GM04503 (cell line): ENCODE measurements around the gene PKDCC.
"Not testable (repeated sequence)": the region's sequence is repeated elsewhere in the genome, so short reads cannot be mapped to it uniquely, and the experiment has no call there.

Experiments
- DNase-seq: peaks from one replicate; pipeline ENCODE4 v3.0.0-alpha.2; 2012; ENCODE audit warnings: low read depth

PKDCC gene

GRCh38 chr2:42030829-42031228 is 17.0 kb upstream of the PKDCC start:
- no peak for DNase-seq

DNA sequence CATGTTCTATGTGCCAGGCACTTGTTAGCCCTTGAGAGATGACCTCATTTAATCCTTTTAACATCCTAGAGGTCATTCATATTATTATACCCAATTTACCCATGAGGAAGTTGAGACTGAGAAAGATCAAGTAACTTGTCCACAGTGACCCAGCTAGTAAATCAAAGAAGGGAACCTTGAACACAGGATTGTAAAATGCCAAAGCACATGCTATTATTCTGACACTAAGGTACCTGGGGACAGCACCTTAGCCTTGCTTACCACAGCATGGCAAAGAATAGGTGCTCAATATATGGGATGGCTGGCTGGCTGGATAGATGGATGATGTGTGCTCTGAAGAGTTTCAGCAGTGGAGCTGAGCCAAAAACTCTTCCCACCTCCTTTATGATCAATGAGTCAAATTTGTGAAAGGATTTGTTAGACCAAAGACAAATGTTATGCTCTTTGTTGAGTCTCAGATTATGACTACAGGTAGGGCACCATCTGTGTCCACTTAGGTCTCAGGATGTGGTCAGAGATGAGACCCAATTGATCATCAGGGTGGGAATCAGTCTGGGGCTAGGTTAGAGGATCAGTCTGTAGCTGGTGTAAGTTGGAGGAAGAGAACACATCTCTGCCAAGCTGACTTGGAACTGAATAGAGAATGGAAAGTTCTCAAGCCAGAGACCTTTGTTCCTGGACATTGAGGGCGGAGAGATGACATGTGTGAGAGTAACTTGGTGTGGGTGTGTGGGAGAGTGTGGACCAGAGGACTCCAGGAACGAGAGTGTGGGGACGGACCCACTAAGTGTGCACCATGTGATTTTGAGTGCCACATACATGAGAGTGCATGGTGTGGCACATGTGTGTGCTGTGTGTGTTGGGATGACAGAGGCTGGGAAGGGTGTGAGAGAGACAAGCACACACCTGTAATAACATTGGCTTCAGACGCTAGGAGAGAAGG is 16.3 kb upstream of the PKDCC start:
- DNase-seq, result no peak

DNA sequence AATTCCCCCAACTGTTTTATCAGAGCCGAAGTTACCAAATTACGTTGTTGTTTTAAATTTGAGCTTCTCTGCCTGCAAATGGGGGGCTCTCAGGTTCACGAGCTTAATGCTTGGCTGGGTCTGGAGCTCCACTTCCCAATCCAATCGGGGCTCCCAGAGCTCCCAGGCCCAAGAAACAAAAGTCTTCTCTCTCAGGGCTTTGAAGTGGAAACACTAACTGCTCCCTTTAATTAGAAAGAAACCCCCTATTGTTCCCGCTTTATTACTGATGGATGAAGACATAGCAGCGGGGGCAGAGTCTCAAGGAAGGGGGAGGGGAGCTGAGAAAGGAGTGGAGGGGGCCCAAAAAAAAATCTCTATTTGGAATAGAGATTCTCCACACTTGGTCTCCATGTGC is 15.6 kb upstream of the PKDCC start:
- no peak for DNase-seq

GRCh38 chr2:42032745-42033144 is 15.1 kb upstream of the PKDCC start:
- no peak for DNase-seq

- DNase-seq, result not testable (repeated sequence)
These were observed 13.7 kb upstream of the PKDCC start for GRCh38 chr2:42034096-42034495.

DNA sequence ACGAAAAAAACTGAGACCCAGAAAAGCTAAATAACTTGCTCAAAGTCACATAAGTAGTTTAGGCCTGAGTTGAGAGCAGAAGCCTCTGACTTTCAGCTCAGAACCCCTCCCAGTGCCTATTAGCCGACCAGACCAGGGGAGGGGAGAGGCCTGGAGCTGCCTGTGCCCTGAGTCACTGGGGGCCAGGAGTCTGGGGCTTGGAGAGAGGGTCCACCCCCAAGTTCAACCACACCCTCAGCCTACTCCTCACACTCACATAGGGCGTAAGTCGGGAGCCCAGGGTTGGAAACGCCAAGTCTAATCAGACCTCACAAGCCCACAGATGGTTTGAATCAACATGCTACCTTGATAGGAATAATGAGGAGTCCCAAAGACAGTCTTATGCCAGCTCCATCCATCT is 12.6 kb upstream of the PKDCC start:
- DNase-seq, result no peak

DNA sequence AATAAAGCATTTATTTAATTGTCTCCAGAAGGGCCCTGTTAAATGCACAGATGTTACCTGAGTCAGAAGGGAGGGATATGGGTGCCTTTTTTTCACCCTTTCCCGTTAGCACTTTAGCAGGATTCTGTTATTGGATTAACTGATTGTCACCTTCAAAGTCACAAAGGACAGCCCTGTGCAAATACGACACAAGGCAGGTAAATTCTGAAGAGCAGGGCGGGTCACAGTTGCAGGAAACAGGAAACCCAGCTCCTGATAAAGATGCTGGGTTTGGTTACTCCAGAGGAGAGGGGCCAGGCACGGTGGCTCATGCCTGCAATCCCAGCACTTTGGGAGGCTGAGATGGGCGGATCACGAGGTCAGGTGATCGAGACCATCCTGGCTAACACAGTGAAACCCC is 11.4 kb upstream of the PKDCC start:
- no peak for DNase-seq

DNA sequence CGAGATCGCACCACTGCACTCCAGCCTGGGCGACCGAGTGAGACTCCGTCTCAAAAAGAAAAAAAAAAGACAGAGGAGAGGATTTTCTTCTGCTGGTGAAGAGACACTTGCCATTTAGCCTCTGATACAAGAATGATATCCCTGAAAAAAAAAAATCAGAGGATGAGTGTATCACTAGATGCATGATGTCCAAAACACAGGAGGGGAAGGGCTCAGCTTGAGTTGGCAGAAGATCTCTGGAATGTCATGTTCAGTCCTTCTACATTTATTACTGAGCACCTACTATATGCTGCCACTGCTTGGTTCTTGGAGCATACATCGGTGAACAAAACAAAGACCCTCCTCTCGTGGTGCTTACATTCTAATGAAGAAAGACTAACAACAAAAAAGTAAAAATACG is 10.9 kb upstream of the PKDCC start:
- no peak for DNase-seq

DNA sequence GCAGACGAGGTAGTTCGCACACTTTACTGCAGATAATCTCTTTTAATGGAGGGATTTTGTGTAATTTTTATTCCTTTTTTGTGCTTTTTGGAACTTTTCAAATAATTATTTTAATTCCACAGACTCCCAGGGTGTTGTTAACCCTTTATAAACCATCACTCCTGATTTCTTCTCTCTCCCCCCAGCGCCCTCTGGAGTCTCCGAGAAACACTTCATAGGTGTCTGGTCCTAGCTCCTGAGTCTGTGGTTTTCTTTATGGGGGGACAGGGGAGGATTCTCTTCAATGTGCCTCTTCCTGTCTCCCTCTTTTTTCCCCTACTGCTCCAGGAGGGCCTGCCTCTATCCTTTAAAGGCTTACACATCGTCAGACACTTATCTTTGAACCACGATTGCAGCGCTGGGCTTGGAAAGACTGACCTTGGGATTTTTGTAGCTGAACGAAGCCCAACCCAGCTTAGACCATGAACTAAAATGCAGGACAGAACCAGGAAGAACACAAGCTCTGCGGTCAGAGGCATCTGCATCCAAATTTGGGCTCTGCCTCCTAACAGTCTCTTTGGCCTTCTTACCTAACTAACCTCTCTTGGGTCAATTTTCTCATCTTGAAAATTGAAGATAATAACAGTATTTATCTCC is 7.1 kb upstream of the PKDCC start:
- DNase-seq, result no peak

DNA sequence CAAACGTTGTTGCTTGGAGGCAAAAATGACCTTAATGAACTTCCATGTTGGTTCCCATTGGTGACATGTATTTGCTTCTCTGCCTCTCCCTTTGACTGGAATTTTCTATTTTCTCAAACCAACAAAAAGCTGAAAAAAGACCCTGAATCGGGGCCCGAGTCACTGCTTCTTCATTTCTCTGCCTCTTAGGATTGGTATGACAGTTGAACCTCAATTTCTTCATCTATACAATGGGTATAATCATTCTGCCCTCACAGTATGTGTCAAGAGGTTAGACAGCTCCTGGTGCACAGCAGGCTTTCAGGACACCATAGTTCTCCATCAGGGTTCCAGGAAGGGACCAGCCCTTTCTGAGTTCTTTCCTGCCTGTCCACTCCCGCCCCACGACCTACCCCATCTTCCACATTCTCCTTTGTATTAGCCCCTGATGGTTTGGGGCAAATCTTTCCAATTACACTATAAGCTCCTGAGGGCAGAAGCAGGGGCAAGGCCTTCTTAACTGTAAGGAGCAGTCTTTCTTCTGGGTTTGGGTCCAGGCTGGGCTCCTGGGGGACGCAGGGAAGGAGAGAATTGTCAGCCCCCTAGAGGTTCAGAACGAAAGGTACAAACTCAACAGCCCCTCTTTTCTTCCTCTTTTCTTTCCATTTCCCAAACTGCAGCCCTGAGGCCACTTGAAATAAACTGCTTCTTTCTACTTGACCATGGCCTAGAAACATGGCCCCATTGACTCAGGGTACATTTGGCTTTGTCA is 6.3 kb upstream of the PKDCC start:
- no peak for DNase-seq

- DNase-seq, result no peak
These were observed 5.0 kb upstream of the PKDCC start for GRCh38 chr2:42042631-42043355.

- no peak for DNase-seq
These were observed 3.9 kb upstream of the PKDCC start for GRCh38 chr2:42043789-42044394.

DNA sequence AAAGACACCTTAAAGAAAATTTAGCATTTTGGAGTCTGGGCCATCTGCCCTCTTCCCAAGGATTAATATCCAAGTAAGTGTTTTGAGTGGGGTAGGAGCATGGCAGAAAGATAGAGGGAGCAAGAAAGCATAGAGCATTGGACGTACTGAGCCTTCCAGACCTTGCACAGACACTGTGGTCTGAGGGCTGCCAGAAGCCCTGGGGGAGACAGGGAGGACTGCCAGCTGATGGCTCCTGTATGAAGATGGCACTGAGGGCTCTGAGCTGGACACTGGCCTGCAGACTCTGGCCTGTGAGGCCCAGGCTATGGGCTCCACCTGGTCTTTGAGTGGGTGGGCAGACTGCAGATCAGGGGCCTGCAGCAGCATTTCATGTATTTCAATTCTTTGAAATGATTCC is 2.9 kb upstream of the PKDCC start:
- no peak for DNase-seq

GRCh38 chr2:42045352-42045751 is 2.5 kb upstream of the PKDCC start:
- no peak for DNase-seq

GRCh38 chr2:42045848-42046748 is 1.7 kb upstream of the PKDCC start:
- DNase-seq, result no peak

DNA sequence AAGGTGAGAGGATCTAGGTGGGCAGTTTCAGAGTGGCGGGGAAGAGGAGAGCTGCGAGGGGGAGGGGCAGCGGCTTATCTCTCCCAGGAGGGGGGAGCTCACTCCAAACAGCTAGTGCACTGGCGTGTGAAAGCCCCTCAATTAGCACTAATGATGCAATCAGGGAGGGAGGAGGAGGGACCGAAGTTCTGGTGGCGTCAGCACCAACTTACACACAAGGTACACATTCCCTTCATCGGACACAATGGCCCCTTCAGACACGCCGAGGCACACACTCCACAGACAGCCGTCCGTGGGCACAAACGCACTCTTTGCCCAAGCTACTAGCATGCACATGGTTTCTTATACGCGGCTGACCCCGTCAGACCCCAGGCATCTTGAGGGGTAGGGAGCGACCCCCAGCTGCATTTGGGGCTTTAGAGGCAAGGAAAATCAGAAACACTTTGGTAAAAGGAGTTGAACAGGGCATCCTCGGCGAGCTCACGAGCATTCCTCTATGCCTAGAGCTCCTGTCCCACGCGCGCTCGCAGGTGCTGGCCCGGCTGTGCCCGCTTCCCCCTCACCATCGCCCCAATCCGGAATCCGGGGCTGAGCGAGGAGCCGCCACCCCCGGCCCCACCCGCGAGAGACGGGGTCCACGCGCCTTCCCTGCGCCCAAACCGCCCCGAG is 868 bp upstream of the PKDCC start:
- no peak for DNase-seq

DNA sequence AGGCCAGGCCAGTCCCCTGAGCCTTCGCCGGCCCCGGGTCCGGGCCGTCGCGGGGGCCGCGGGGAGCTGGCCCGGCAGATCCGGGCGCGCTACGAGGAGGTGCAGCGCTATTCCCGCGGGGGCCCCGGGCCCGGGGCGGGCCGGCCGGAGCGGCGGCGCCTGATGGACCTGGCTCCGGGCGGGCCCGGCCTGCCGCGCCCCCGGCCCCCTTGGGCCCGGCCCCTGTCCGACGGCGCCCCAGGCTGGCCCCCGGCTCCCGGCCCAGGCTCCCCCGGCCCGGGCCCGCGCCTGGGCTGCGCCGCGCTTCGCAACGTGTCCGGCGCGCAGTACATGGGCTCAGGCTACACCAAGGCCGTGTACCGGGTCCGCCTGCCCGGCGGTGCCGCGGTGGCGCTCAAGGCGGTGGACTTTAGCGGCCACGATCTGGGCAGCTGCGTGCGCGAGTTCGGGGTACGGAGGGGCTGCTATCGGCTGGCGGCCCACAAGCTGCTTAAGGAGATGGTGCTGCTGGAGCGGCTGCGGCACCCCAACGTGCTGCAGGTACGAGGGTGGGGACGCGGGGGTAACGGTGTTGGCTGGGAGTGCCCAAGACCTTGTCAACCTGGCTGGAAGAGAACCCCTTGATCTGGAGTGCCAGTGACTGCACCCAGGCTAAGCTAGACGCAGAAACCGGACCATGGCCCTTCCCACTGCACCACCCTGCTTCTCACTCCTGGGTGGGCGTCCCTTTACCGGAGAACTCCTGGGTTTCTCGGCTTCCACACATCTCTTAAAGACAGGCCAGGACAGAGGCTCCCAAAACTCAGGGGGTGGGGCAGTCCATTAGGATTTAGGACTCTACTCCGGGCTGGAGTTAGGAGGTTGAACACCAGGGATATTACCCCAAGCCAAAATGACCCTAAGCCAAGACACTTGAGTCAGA is 739 bp downstream of the PKDCC start:
- no peak for DNase-seq

- no peak for DNase-seq
These were observed 1.6 kb downstream of the PKDCC start for GRCh38 chr2:42049221-42050009.
